HG03442 (cell line): Measurements from ENCODE around the gene ASPHD2.
"Not testable (repeated sequence)": the region's sequence is repeated elsewhere in the genome, so short reads cannot be mapped to it uniquely, and the experiment has no call there.

Source experiments
- ATAC-seq: cut with Tn5 transposase; IDR thresholded peaks from one replicate; pipeline ENCODE4 v1.9.1; 2021; ENCODE audit warnings: mild to moderate bottlenecking, moderate library complexity; ENCODE audit not compliant: unreplicated experiment

The ASPHD2 gene, protein sequence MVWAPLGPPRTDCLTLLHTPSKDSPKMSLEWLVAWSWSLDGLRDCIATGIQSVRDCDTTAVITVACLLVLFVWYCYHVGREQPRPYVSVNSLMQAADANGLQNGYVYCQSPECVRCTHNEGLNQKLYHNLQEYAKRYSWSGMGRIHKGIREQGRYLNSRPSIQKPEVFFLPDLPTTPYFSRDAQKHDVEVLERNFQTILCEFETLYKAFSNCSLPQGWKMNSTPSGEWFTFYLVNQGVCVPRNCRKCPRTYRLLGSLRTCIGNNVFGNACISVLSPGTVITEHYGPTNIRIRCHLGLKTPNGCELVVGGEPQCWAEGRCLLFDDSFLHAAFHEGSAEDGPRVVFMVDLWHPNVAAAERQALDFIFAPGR

DNA sequence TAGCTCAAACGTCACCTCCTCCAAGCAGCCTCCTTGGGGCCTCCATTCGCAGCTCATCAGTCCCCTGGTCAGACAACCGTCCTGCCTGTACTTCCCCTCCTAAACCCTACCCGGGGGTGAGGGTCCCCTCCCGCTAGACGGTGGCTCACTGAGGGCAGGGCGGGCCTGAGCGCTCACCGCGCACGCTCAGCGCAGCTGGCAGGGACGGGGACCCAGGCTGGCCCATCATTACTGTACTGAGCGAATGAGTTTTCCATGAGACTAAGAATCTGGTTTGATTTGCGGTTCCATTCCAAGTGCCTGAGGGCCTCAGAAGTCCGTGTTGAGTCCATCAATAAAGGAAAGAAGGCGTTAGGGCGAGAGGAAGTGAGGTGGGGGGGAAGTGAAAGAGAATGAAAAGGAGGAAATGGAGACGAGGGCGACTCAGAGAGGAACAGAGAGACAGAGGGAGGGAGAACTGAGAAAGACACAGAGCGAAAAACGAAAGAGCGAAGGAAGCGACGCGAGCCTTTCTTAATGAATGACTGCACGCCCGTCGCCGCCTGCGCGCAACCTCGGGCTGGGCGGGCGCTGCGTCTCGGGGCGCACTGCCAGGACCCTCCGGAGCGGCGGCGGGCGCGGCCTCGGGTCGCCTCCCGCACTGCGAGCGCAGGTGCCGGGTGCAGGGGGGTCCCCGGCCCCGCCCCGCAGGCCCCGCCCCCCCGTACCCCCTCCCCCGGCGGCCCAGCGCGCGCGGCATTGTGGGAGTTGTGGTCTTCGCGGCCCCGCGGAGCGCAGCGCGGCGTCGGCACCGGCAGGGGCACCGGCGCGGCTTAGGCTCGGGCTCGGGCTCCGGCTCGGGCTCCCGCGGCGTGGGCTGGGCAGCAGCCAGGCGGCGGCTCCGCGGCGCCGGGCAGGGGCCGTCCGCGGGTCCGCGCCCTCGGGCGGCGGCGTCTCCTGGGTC is at the start of gene ASPHD2:
TSS of gene ASPHD2 (plus strand) at position 746 of the 943 bp plus-strand sequence. CDS start 4,356 bp downstream, outside the sequence.
- ATAC-seq = peak; percentile 70

DNA sequence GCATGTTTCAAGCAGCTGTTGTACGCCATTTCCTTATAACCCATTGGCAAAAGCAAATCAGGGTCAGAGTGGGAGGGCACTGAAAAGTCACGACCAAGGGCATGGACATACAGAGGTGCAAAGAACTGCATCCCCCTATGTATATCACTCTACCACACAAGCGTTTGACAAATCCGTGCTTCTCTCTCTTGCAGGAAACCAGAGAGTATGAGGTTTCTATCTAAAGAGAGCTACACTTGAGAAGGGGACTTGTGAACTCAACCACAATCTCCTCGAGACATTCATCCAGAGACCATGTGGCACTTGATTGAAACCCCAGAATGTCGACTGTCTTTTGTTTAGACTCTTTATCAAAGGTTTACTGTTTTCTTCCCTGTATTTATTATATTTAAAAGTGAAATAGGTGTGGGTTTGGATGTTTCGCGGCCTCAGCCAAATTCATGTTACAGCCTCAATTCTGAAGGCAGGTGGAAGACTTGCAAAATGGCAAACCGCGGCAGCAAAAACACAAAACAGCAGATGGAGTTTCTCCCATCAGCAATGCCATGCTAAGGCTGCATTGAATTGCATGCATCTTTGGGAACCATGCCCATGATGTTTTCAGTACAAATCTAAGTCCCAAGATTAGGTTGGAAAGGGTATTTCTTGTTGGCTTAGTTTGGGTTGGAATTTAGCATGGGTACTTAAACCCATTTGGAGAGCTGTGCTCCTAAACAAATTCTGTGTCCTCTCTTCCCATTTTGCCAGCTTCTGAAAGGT is 48.8 kb upstream of the ASPHD2 start:
- ATAC-seq = no peak

DNA sequence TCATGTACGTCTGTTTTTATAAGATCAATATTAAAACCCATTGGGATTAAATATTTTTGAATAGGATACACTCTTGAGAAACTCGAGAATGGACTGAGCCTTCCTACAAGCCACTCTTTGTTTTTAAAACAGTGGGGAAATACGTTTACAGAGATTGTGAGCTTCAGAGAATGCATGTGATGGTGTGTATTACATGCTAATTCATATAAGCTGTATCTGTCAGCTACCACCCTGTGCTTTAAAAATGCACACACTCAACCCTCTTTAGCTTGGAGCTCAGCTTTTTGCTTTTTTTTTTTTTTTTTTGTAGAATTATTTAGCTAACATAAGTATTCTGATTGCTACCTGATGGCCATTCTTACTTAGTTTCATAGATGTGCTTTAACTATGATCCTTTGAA is 46.3 kb upstream of the ASPHD2 start:
- no peak for ATAC-seq

DNA sequence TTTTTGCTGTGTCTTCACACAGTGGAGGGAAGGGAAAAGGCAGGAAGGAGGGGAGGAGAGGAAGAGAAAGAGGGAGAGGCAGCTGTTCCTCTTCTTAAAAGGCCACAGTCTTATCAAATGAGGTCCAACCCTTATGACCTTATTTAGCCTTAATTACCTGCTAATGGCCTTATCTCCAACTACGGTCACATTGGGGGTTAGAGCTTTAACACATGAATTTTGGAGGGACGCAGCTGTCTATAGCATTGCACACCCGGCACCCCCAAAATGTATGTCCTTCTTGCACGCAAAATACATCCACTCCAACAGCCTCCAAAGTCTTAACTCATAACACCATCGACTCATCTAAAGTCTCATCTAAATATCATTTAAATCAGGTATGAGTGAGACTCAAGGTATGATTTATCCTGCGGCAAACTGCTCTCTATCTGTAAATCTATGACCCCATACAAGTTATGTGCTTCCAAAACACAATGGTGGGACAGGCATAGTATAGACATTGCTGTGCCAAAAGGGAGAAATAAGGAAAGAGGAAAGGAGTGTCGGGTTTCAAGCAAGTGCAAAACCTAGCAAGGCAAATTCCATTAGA is 45.0 kb upstream of the ASPHD2 start:
- ATAC-seq = no peak

DNA sequence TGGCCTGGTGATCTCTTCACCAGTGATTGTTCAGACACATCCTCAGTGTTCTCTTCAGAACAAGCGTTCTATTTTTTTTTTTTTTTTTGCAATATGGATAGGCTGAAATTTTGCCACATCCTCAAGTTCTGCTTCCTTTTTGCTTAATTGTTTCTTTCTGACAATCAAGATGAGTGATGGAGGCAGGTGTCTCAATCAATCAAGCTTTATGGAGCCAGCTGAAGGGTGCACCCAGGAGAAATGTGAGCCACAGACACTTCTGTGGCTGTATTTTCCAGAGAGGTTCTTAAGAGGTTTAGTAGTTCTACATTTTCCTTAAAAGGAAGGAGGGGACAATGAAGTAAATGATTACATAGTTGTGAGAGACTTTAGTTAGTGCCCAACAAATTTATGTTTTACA is 43.9 kb upstream of the ASPHD2 start:
- no peak for ATAC-seq

DNA sequence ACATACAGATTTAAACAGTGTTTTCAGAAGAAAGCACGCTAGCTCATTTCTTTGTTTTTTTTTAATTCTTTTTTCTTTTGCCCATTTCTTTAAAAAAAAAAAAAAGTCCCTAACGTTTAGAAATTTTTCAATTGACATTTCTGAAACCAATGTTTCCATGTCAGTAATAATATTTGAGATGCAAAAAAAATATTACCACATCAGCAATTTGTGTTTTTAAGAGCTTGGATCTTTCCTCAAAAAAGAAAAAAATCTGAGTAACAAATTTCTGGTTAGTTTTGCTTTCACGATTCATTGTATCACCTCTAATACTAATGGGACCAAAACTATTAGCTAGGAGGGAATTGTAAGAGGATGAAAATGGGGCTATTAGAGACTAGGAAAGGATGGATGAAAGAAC is 39.9 kb upstream of the ASPHD2 start:
- no peak for ATAC-seq

DNA sequence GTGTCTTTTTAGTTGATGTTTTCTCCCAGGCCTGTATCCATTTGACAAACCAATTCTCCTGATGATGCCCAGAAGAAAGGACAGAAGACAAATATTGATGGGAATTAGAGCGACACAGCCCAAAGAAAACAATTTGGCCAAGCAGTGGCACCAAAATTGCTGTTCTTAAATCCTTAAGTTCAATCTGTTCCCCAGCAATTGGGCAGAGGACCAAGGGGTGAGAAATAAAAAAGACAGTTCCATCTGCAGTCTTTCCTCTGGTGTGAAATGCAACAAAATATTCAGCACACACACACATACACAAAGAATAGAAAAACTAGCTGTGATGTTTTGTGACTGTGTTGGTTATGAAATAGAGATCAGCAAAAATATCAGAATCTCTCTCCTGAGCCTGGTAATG is 38.0 kb upstream of the ASPHD2 start:
- ATAC-seq = no peak

DNA sequence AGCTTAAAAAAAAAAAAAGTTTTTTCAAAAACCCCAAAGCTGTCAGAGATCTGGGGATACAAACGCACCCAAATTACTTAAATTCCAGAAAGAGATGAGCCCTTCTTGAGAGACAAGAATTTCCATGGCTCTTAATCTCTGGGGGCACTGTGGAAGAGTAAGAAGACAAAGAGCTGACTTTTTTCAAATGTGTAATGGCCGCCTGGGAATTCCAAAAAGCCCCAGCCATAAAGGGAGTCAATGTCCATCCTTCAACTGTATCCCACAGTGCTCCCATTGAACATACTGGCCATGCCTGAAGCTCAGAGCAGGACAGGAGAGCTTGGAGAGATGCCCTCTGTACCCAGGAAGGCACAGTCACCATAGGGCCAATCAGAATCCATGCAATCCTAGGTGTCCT is 37.4 kb upstream of the ASPHD2 start:
- no peak for ATAC-seq

DNA sequence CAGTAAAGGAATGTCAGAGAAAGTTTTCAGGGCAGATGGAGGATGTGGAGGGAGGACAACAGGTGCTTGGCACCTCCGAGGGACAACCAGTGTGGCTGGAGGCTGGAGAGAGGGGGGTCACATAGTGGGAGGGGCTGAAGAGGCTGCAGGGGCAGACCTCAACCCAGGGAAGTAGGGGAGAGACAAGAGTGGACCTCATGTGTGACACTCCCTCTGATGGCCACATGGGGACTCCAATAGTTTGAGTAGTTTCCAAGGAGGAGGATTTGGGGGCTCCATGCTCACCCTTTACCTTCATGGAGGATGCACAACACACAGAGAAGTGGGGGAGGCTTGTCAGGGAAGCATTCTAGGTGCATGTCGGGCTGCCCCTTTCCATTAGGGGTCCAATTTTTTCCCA is 35.1 kb upstream of the ASPHD2 start:
- no peak for ATAC-seq

DNA sequence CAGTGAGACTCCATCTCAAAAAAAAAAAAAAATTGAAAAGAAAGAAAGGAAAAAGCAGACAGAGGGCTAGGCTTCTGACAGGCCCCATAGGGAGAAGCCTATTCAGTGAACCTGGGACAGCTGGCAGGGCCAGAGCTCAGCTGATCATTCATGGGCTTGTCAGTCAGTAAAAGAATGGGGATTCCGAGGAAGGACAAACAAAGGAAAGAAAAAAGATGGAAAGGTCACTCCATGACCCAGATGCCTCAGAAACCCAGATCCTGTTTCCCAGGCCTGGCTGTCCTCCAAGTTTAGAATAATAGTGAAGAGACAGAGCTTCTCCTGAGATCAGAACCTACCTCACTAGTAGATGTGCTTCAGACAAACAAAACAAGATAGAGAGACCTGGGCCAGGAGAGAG is 34.3 kb upstream of the ASPHD2 start:
- ATAC-seq = no peak

DNA sequence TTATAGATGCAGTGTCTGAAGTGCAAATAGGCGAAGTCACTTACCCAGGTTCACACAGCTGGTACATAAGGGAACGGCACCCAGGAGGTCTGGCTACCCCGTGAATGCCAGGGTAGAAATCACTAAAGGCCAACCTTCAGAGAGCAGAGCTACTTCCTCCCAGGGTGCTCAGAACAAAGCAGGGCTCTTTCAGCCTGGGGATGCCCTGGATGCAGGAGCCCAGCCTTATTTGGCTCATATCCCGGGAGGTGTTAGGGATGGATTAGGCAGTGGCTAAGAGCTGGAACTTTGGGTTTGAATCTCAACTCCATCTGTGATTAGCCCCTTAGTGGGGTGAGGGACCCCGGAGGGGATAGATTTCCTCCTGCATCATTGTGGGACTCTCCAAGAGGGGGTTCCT is 33.1 kb upstream of the ASPHD2 start:
- ATAC-seq = no peak

DNA sequence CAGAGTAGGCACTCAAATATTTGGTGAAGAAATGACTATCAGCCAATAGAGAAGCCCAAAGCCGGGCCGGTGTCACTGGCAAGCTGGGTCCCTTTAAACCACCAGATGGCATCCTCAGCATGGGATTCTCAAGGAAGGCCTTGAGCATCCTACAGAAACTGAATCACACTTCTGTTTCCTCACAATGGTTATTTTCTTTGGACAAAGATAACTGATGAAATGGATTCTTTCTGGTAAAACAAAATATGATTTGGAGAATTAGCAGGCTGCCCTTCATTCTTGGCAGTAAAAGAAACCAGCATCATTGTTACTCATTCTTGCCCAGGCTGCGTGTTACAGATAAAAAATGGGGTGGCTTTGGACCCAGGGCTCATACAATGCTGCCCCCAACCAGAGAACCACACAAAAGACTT is 30.3 kb upstream of the ASPHD2 start:
- ATAC-seq = no peak

DNA sequence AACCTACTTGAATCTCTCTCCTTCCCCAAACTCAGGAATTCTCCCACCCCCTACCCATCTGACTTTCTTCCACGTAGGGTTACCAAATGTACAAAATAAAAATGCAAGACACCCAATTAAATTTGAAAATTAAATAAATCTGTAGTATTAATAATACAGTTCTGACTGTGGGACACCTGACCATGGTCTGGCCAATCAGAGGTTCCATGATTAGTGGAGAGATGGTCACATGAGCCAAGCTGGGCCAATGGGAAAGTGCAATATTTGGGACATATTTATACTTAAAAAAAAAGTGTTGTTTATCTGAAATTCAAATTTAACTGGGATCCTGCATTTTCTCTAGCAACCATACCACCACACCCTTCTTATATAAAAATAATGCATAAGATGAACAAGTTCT is 29.8 kb upstream of the ASPHD2 start:
- no peak for ATAC-seq

DNA sequence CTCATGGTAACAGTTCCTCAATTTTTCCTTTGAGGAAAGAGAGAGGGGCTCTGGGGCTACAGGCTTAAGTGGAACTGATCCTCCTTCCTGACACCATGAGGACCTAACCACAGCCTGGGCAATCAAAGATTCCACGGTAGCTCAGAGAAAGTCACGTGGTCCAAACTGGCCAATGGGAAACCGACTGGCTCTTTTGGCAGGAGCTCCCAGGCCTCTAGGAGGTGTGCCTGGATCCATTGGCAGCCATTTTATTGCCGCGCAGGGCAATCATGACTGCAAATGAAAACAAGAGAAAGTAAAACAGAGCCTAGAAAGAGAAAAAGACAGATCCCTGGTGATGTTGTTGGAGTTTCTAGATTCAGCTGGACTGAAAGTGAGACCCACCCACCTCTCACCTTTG is 27.3 kb upstream of the ASPHD2 start:
- ATAC-seq = no peak

DNA sequence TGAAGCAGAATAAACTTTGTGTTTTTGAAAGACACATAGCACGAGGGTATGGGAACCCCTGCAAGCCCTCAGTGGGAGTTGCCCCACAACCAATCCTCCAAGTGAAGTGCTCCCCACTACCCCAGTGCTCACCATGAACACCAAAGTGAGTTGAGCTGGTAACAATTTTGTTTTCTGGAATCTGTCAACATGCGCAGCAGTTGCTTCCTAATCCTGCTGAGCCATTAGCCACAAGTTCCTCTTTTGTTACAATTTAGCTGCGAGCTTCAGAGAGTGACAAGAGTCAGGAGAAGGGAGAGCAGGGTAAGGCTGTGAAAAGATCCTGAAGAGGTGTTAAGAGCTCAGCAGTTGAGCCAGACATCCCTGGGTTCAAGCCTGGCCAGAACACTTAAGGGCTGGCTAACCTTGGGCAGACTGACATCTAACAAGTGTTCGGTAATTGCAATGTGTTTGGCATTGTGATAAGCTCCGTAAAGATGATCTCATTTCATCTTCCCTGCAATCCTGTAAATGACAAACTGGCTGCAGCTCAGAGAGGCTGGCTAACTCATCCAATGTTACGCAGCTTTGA is 24.1 kb upstream of the ASPHD2 start:
- ATAC-seq = no peak

DNA sequence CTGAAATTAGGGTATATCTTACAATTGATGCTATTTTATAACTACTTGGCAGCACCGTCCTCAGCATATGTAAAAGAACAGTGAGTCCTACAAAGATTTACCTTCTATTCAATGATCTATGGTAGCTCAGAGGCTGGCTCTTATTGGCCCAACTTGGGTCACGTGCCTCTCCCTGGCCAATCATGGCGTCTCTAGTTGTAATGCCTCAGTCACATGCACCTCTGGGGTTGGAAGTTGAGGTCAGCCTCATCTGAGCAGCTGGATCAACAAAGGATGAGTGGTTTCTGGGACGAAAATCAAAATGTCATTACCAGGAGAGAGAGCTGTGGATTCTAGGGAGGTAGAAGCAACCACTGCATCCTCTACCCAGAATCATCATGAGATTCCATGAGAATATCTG is 22.9 kb upstream of the ASPHD2 start:
- no peak for ATAC-seq

DNA sequence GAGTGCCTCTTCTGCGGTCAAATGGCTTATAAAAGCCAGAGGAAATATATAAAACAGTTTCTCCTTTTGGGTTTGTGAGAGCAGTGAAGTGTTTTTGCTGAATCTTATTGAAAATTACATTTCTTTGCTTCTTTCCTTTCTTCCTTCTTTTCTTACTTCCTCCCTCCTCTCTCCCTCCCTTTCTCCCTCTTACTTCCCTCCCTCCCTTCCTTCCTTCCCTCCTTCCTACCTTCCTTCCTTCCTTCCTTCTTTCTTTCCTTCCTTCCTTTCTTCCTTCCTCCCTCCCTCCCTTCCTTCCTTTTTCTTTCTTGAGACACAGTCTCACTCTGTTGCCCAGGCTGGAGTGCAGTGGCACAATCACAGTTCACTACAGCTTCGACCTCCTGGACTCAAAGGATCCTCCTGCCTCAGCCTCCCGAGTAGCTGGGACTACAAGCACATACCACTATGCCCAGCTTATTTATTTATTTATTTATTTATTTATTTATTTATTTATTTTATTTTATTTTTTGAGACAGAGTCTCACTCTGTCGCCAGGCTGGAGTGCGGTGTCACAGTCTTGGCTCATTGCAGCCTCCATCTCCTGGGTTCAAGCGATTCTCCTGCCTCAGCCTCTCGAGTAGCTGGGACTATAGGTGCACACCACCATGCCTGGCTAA is 20.4 kb upstream of the ASPHD2 start:
- ATAC-seq = not testable (repeated sequence)

DNA sequence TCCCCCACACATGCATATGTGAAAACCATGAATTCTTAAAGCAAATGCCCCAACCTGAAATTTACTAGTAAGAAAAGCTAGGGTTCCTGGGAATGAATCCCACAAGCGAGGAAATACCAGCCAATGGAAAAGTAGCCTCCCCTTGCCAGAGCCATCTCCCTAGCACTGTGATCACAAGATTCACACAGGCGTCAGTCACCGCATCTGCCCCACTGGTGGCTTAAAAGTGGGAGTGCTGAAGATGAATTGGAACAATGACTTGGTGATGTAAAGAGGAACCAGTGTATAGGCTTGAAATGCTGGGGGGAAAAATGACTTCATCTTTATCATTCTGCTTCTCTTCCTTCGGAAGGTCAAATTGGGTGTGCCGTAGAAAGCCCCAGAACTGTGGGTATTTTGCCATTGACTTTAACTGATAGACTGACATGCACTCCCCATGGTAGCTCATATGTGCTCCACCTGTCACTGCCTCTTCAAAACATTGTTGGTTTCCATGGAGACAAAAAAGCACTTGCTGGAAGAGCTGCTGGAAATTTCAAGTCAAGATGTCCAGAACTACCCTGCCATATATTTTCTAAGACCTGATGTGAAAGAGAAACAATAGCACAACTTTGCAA is 19.2 kb upstream of the ASPHD2 start:
- no peak for ATAC-seq

DNA sequence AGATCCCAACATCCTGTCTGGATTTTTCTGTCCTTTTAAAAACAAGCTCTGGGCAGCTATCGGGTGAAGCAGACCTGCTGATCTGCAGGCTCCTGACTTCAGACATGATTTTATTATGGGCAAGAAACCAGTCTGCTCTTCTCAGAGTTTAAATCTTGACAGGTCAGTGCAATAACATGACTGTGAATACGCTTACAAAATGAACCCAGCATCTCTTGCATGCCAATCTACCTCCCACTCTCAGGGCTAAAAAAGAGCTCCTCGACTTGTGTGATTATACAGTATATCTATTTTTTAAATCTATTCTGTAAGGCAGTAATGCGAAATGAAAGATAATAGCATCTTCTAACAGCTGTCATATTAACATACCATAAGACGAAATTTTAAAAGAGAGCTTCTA is 18.7 kb upstream of the ASPHD2 start:
- no peak for ATAC-seq

DNA sequence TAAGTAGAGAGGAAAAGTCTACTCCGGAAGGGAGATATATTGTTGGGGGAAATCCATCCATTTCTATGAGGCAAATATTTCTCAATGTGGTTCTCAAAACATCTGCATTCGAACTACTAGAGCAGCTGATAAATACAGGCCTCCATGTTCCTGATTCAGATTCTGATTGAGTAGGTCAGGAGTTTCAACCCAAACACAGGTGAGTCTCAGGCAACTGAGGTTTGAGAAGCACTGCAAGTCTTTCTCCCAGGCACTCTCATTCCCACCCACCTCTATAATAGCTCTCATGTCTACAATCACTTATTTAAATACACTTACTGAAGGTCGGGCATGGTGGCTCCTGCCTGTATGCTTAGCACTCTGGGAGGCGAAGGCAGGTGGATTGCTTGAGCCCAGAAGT is 14.7 kb upstream of the ASPHD2 start:
- no peak for ATAC-seq
